SK-N-SH (cell line): ENCODE data around the gene SCARF2.

ENCODE experiments used
- CTCF ChIP-seq: fragments of 200-600 bp; sonication (generic); IDR thresholded peaks from 2 replicates; pipeline ENCODE4 v1.6.1; 2017; ENCODE audit warnings: antibody characterized with exemption, mild to moderate bottlenecking, moderate library complexity
- REST ChIP-seq: IDR thresholded peaks from 2 replicates; pipeline ENCODE4 v1.6.1; 2012; ENCODE audit warnings: mild to moderate bottlenecking, low read depth, low read length, moderate library complexity

DNA sequence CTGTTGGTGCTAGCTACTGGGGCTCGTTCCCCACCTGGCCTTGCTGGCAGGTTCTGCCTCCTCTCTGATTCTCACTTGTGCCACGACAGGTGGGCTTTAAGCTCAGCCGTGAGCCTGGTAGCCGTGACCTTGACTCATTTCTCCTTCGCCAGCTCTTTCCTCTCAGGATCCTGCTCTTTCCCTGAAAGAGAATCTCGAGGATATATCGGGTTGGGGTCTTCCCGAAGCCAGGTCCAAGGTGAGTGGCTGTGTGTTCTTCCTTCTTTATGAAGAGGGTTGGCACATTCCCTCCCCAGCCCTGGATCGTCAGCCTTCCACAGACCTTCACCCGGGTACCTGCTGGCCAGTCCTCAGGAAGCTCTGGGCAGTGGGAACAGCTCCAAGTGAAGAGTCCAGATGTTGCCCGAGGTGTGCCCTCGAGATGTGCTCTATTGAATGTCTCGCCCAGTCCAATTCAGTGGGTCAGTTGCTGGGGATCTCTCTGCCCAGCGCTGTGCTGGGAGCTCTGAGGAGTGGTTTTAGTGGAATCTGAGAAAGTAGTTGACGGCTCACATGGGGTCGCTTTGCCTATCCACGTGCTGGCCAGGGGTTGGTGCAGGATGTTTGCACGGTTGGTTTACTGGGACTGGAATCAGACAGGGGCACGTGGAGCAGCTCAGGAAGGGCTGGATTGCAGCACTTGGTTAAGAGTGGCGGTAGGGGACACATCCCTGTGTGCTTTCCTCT is 42.3 kb downstream of the SCARF2 start:
- TF ChIP-seq REST (no peak), CTCF (no peak)
